Measurements from ENCODE around the gene CRADD. TPM values are rescaled to one million over a fixed set of nuclear protein-coding genes. Genes with fewer than 3 reads are reported as not detected.

CRADD gene
- total and polyA plus RNA-seq, 2 donors (not counting 3 experiments of a cell fraction or from before 2014, with no cell fraction given), result 11.7 to 14.5 TPM

DNA sequence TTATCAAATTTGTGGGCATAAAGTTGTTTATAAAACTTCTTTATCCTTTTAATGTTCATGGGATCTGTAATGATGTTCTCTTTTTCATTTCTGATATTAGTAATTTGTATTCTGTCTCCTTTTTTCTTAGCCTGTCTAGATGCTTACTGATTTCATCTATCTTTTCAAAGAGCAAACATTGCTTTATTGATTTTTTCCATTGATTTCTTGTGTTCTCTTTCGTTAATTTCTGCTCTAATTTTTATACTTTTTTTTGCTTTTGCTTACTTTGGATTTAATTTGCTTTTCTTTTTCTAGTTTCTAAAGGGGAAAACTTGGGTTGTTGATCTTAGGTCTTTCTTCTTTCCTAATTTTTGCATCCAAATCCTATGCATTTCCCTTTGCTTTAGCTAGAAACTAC, 42.5 kb downstream of the CRADD start:
- no peak for TF ChIP-seq FOS (IDR thresholded peaks at IDR 0.05; ENCODE audit: borderline replicate concordance, insufficient read depth, low read length)
- TF ChIP-seq JUN (IDR thresholded peaks at IDR 0.05; ENCODE audit: borderline replicate concordance, insufficient read depth, insufficient read length, low read depth), result no peak
- TF ChIP-seq, protein P1, sequence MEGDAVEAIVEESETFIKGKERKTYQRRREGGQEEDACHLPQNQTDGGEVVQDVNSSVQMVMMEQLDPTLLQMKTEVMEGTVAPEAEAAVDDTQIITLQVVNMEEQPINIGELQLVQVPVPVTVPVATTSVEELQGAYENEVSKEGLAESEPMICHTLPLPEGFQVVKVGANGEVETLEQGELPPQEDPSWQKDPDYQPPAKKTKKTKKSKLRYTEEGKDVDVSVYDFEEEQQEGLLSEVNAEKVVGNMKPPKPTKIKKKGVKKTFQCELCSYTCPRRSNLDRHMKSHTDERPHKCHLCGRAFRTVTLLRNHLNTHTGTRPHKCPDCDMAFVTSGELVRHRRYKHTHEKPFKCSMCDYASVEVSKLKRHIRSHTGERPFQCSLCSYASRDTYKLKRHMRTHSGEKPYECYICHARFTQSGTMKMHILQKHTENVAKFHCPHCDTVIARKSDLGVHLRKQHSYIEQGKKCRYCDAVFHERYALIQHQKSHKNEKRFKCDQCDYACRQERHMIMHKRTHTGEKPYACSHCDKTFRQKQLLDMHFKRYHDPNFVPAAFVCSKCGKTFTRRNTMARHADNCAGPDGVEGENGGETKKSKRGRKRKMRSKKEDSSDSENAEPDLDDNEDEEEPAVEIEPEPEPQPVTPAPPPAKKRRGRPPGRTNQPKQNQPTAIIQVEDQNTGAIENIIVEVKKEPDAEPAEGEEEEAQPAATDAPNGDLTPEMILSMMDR (IDR thresholded peaks at IDR 0.05; ENCODE audit: extremely low read depth in 1 of 2, insufficient read depth in 1 of 2, low read depth in 1 of 2, low read length in 2 of 2), result no peak
- TF ChIP-seq POLR2AphosphoS5 (IDR thresholded peaks at IDR 0.05; ENCODE audit: insufficient read depth, low read depth, low read length), result no peak
- TF ChIP-seq, protein P2, sequence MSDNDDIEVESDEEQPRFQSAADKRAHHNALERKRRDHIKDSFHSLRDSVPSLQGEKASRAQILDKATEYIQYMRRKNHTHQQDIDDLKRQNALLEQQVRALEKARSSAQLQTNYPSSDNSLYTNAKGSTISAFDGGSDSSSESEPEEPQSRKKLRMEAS (IDR thresholded peaks at IDR 0.05; ENCODE audit: insufficient read depth, insufficient read length), result no peak
- TF ChIP-seq MYC (IDR thresholded peaks at IDR 0.05; ENCODE audit: low read depth, low read length), result no peak
- TF ChIP-seq GATA2 (IDR thresholded peaks at IDR 0.05; ENCODE audit: insufficient read depth, insufficient read length, low read depth, low read length), result no peak
- TF ChIP-seq POLR2A (IDR thresholded peaks at IDR 0.05; ENCODE audit: low read depth, low read length), result no peak
- TF ChIP-seq EZH2 (IDR thresholded peaks at IDR 0.05; ENCODE audit: borderline replicate concordance, low read depth, low read length, severe bottlenecking), result no peak
- H3K4me1 ChIP-seq (ENCODE audit: control insufficient read depth, extremely low read depth, insufficient read depth, low read length), result no peaks in the 10 kb centered on the region
- ChIA-PET POLR2A (no interaction called here), CTCF (no interaction called here)
- no peak overlapping the region for H3K4me3 ChIP-seq (replicated peaks in 1 of 3; ENCODE audit: insufficient read depth in 1 of 3, low read depth in 1 of 3, low read length in 3 of 3)
- no peaks in the 10 kb centered on the region for H4K20me1 ChIP-seq (replicated peaks; ENCODE audit: control insufficient read depth, extremely low read depth, insufficient read depth, low read length)
- no peak overlapping the region for H2AFZ ChIP-seq (ENCODE audit: low read depth, low read length)
- no peaks in the 10 kb centered on the region for H3K36me3 ChIP-seq (ENCODE audit: control insufficient read depth in 2 of 2, extremely low read depth in 1 of 2, insufficient read depth in 2 of 2, low read length in 2 of 2)
- dilution Hi-C loops (cut with MboI; ENCODE audit: extremely low pct_ligation_motif_present, low sequenced_read_pairs) (no loop called here), intact Hi-C loops (cut with micrococcal nuclease) (no loop called here)
- no peak for FAIRE-seq
- DNase-seq (ENCODE audit: low read depth, low spot score), result no peak
- H3K79me2 ChIP-seq (ENCODE audit: control insufficient read depth, insufficient read depth, low read length), result no peaks in the 10 kb centered on the region
- H3K9me3 ChIP-seq (replicated peaks; ENCODE audit: control insufficient read depth, insufficient read depth, low read length), result no peaks in the 10 kb centered on the region
- no peak overlapping the region for H3K9ac ChIP-seq (replicated peaks; ENCODE audit: extremely low read depth, insufficient read depth, low read length)
- H3K9me1 ChIP-seq (replicated peaks; ENCODE audit: control insufficient read depth, extremely low read depth, insufficient read depth, low read length), result no peaks in the 10 kb centered on the region
- H3K27ac ChIP-seq (ENCODE audit: insufficient read depth, low read depth, low read length), result no peak overlapping the region
- no peaks in the 10 kb centered on the region for H3K27me3 ChIP-seq (ENCODE audit: control insufficient read depth in 2 of 2, insufficient read depth in 2 of 2, low read length in 2 of 2)
- no TSS peak for BruUV-seq (replicated peaks)
- H3K4me2 ChIP-seq (ENCODE audit: insufficient read depth, low read length), result no peak overlapping the region
